NCI-H1092 treated with DMSO at 0.1 percent for 48 hours (cell line): ENCODE measurements around the gene CAMTA1.

ENCODE experiments used
- DNase-seq: peaks from one replicate; lab custom pipeline; 2025; lab: John Stamatoyannopoulos, UW

The CAMTA1 gene

GRCh38 chr1:7040969-7041695 is 255.9 kb downstream of the CAMTA1 start:
- DNase-seq, result no peak

- DNase-seq, result peak; percentile 74
Observed at GRCh38 chr1:7042322-7043190, 257.3 kb downstream of the CAMTA1 start.

DNA sequence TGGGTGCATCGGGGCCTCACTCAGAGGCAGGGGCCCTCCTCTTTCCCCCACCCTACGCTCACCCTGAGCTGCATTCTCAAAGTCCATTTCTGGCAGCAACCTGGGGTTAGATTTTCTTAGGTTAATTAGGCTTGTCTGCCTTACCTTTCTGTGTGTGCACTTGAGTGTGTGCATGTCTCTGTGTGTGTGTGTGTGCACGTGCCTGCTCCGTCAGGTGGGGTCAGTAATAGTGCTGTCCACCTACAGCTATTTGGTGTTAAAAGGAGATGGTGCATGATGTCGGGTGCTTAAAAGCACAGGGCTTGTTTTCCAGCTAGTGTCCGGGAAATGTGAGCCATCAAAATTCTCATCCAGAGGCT is 257.9 kb downstream of the CAMTA1 start:
- DNase-seq, result no peak

DNA sequence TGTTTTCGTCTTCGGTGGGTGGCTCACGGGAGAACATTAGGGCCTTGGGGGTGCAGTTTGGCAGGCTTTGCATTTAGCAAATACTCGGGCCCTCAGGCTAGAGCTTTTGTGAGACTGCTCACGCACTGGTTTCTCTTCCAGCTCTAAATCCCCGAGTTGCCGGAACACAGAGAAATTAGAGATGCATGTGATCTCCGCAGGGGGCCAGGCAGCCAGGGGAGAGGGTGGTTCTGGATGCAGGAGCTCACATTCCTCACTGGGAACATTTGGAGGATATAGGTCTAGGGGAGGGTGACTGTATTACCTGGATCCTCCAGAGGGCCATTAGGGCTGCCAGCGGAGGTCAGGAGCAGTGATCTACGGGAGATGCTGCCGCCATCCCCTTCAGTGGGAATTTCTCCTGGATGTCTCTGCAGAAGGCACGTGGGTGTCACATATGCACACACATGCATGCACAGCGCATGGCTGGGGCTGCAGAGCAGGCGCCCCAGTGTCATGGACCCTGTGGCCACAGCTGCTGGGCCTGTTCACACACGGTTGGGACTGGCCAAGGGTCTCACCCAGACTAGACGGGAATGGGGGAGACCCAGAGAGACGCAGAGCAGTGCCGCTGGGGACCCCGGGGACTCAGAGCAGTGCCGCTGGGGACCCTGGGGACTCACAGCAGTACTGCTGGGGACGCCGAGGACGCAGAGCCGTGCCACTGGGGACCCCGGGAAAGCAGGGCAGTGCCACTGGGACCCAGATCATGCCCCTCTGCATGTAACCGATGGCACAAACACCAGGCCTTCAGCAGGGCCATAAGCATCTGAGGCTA is 258.7 kb downstream of the CAMTA1 start:
- no peak for DNase-seq

DNA sequence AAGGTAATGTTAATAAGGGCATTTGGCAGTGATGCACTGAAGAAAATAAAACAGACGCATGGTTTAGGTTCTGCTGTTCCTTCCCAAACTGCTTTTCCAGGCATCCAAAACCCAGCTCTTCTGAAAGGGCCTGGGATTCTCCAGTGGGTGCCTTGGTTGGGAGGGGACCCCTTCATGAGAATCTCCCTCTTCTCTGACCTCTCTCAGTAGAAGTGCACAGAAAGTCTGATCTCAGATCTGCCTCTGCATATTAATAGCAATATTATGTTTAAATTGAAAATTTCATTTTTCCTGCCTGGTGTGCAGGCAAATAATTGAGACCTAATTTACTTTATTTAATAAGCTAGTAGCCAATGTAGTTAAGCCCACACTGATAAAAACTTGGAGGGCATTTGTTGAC is 260.6 kb downstream of the CAMTA1 start:
- no peak for DNase-seq

GRCh38 chr1:7046314-7046713 is 261.1 kb downstream of the CAMTA1 start:
- peak; percentile 13 for DNase-seq

DNA sequence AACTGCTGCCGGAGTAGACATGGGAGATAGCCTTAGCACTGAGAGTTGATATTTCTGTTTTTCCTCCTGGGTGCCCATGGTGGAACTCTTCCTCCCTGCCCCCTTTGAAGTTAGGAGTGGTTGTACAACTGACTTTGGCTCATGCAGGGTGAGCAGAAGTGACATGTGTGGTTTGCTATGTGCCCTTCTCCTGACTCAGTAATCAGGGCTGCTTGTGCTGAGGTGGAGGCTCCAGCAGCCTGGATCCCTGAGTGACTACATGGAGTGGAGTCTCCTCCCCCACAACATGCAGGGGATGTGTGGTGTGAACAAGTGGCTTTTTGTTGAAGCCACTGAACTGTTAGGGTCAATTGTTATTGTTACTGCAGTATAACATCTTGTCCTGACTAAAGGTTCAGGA is 261.6 kb downstream of the CAMTA1 start:
- DNase-seq, result no peak

GRCh38 chr1:7047866-7048265 is 262.6 kb downstream of the CAMTA1 start:
- no peak for DNase-seq

DNA sequence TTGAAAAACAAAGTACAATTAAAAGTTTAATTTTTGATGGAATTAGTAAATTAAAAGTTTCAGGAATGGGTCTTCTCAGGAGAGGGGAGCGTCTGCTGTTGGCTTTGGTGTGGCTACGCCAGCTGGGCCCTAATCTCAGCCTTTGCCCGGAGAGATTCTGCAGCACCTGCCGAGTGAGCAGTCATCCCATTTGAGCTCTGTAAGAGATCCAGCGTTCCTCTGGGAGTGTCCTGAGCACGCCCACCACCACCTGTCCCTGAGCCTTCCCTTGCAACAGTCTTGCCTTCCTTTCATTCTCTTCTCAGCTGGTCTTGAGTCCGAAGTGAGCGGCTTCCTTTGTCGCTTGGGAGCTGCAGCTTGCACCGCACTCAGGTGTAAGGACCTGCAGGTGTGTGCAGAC is 263.1 kb downstream of the CAMTA1 start:
- DNase-seq, result no peak

GRCh38 chr1:7049913-7050625 is 264.8 kb downstream of the CAMTA1 start:
- no peak for DNase-seq

GRCh38 chr1:7050751-7051665 is 265.8 kb downstream of the CAMTA1 start:
- no peak for DNase-seq

- no peak for DNase-seq
Observed at GRCh38 chr1:7052701-7053100, 267.4 kb downstream of the CAMTA1 start.

- DNase-seq, result no peak
Observed at GRCh38 chr1:7060745-7061144, 275.5 kb downstream of the CAMTA1 start.

DNA sequence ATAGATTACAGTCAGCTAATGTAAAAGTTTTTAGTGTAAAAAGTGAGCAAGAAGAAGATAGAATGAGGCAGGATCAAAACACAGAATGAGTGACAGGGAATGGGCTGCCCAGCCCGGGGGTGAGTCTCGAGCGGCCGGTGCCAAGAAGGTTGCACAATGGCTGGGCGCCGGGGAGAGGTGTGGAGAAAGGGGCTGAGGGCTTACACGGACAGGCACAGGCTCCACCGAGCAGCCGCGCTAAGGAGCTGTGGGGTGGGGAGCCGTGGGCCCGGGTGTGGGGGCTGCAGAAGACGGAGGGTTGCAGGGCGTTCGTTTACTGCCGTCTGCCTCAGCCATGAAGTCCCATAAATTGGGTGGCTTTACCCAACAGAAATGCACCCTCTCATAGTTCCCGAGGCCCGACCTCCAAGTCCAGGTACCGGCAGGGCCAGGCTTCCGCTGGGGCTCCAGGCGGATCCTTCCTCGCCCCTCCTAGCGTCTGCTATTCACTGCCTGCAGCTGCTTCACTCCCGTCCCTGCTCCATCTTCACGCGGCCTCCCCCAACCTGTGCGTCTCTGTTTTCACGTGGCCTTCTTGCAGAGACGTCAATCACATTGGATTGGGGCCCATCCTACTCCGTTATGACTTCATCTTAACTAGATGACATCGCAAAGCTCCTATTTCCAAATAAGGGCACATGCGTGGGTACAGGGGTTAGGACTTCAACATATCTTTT is 277.2 kb downstream of the CAMTA1 start:
- no peak for DNase-seq

GRCh38 chr1:7063981-7064380 is 278.7 kb downstream of the CAMTA1 start:
- DNase-seq, result no peak

GRCh38 chr1:7068552-7068951 is 283.3 kb downstream of the CAMTA1 start:
- no peak for DNase-seq

DNA sequence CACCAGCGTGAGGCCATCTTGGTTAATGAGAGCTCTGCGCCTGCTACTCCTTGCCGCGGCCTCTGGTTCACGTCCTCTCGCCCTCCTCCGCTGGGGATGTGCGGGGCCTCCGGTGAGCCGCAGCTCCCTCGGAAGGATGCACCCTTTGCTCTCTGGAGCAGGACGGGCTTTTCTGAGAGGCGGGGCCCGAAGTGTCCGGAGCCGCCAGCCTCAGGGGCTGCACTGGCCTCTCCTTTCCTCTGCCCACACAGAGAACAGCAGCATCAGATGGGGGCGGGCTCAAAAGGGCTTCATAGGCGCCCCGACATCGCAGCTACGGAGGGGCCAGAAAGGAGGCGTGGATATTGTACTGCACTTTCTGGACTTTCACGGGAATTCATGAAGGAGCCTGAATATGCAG is 284.7 kb downstream of the CAMTA1 start:
- no peak for DNase-seq

GRCh38 chr1:7070389-7071029 is 285.3 kb downstream of the CAMTA1 start:
- peak; percentile 74 for DNase-seq

GRCh38 chr1:7076117-7076516 is 290.9 kb downstream of the CAMTA1 start:
- no peak for DNase-seq

GRCh38 chr1:7076572-7076971 is 291.3 kb downstream of the CAMTA1 start:
- DNase-seq, result no peak
